ENCODE data around the gene MARCHF9.

The MARCHF9 gene

DNA sequence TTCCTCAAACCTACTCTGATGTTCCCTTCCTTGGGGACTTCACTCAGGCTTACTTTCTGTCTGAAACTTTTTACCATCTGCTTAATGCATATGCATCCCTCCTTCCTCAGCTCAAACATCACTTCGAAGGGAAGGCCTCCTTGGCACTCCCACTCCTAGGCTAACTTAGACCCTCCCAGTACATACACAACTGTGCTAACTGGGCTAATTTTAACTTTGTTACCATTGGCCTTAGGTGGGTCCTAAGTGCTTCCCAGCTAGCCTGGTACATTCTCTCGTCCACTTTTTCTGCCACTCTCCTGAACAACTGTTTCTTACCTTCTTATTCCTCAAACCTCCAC is 21.3 kb downstream of the MARCHF9 start:
- TF ChIP-seq, protein P1, sequence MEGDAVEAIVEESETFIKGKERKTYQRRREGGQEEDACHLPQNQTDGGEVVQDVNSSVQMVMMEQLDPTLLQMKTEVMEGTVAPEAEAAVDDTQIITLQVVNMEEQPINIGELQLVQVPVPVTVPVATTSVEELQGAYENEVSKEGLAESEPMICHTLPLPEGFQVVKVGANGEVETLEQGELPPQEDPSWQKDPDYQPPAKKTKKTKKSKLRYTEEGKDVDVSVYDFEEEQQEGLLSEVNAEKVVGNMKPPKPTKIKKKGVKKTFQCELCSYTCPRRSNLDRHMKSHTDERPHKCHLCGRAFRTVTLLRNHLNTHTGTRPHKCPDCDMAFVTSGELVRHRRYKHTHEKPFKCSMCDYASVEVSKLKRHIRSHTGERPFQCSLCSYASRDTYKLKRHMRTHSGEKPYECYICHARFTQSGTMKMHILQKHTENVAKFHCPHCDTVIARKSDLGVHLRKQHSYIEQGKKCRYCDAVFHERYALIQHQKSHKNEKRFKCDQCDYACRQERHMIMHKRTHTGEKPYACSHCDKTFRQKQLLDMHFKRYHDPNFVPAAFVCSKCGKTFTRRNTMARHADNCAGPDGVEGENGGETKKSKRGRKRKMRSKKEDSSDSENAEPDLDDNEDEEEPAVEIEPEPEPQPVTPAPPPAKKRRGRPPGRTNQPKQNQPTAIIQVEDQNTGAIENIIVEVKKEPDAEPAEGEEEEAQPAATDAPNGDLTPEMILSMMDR (IDR thresholded peaks at IDR 0.05; ENCODE audit: borderline replicate concordance, control extremely low read depth, extremely low read depth, insufficient read depth, missing control alignments): no peak
- in situ Hi-C loops (cut with MboI; ENCODE audit: low sequenced_read_pairs, unreplicated experiment): no loop called here
- DNase-seq (ENCODE audit: low spot score): no peak

DNA sequence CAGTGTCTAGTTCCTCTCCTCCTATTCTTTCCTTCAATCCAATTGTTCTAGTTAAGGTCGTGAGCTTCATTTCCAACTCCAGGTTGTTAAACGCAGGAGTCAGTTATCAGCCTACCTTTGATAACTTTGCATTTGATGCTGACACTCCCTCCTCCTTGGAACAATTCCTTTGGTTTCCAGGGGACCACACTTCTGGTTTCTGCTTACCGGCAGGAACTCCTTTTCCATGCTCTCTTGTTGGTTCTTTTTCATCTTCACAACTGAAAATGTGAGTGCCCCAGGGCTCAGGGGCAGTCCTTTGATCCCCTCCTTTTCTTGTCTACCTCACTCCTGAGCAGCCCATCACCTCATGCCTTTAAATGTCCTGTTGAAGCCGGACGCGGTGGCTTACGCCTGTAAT is 22.5 kb downstream of the MARCHF9 start:
- TF ChIP-seq, protein P1 (IDR thresholded peaks at IDR 0.05; ENCODE audit: borderline replicate concordance, control extremely low read depth, extremely low read depth, insufficient read depth, missing control alignments): no peak
- in situ Hi-C loops (cut with MboI; ENCODE audit: low sequenced_read_pairs, unreplicated experiment): no loop called here
- no peak for DNase-seq (ENCODE audit: low spot score)

DNA sequence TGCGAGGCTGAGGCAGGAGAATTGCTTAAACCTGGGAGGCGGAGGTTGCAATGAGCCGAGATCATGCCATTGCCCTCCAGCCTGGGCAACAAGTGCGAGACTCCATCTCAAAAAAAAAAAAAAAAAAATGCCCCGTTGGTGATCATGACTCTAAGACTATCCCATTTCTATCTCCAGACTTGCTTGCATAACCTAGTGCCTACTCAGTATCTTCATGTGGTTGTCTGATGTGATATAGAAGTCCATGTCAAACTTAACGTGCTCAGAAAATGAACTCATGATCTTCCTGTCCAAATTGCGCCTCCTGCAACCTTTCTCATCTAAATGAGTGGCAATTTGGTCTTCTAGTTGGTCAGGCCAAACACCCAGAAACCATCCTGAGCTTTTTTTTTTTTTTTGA is 23.0 kb downstream of the MARCHF9 start:
- no peak for DNase-seq (ENCODE audit: low spot score)
- in situ Hi-C loops (cut with MboI; ENCODE audit: low sequenced_read_pairs, unreplicated experiment): no loop called here
- TF ChIP-seq, protein P1 (IDR thresholded peaks at IDR 0.05; ENCODE audit: borderline replicate concordance, control extremely low read depth, extremely low read depth, insufficient read depth, missing control alignments): no peak

DNA sequence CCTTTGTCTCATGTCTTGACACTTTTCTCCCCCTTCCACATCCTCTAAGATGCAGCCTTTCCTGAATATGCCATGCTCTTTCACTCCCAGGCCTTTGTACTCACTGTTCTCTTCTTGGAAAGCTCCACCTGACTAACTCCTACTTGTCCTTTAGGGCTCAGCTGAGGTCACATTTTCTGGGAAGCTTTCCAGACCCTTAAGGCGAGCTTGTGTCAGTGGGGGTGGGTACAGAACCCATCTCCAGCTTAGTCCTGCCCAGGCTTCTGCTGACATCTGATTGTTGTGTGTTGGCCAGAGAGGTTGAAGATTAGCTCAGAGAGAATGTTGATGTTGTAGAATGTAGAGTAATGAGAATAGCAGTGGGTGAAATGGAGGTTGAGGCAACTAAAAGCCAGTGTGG is 24.8 kb downstream of the MARCHF9 start:
- in situ Hi-C loops (cut with MboI; ENCODE audit: low sequenced_read_pairs, unreplicated experiment): no loop called here
- TF ChIP-seq, protein P1 (IDR thresholded peaks at IDR 0.05; ENCODE audit: borderline replicate concordance, control extremely low read depth, extremely low read depth, insufficient read depth, missing control alignments): no peak
- no peak for DNase-seq (ENCODE audit: low spot score)

DNA sequence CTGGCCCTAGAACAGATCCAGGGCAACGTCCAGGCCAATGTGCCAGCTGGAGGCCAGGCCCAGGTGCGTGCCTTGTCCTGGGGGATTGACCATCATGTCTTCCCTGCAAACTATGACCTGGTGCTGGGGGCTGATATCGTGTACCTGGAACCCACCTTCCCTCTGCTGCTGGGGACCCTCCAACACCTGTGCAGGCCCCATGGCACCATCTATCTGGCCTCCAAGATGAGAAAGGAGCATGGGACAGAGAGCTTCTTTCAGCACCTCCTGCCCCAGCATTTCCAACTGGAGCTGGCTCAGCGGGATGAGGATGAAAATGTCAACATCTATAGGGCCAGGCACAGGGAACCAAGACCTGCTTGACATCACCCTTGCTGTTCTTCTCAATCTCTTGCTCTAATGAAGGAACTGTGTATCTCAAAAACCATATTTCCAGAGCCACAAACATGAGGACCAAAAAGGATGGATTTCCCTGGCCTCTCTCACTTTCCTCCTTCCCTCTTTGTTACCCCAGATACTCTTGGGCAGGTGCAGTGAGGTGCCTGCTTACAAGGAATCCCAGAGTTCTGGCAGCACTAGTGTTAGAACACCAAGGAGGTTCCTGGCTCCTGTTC is 25.5 kb downstream of the MARCHF9 start:
- TF ChIP-seq, protein P1 (IDR thresholded peaks at IDR 0.05; ENCODE audit: borderline replicate concordance, control extremely low read depth, extremely low read depth, insufficient read depth, missing control alignments): no peak
- no peak for DNase-seq (ENCODE audit: low spot score)
- in situ Hi-C loops (cut with MboI; ENCODE audit: low sequenced_read_pairs, unreplicated experiment): no loop called here

DNA sequence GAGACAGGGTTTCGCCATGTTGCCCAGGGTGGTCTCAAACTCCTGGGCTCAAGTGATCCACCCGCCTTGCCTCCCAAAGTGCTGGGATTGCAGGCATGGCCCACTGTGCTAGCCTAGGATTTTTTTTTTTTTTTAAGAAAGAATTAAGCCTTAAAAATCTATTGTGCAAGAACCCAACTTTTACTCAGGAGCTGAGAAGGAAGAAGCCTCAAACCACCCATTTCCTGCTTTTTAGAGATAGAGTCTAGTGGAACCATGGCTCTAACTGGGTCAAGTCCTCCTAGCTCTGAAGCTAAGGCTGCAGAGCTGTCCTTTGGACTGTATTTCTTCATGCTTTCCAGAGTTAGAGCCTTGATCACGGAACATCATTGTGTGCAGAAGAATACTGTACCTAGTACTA is 26.3 kb downstream of the MARCHF9 start:
- no peak for DNase-seq (ENCODE audit: low spot score)
- in situ Hi-C loops (cut with MboI; ENCODE audit: low sequenced_read_pairs, unreplicated experiment): no loop called here
- TF ChIP-seq, protein P1 (IDR thresholded peaks at IDR 0.05; ENCODE audit: borderline replicate concordance, control extremely low read depth, extremely low read depth, insufficient read depth, missing control alignments): no peak

DNA sequence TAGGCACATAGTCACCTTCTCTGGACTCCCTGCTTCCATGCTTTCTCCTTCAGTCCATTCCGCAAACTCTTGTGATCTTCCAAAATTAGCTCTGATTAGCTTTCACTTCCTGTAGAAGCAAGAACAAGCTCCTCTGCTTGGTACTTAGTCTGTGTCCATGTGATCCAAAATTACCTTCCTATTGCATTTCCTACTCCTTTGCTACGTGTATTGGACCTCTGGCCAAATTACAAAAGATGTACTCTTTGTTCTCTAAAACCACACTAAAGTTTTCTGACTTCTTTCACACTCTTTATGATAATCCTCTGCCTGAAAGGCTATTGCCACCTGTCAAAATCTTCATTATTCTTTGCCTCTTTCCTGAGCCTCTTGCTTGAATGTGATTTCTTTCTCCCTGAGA is 26.9 kb downstream of the MARCHF9 start:
- TF ChIP-seq, protein P1 (IDR thresholded peaks at IDR 0.05; ENCODE audit: borderline replicate concordance, control extremely low read depth, extremely low read depth, insufficient read depth, missing control alignments): no peak
- in situ Hi-C loops (cut with MboI; ENCODE audit: low sequenced_read_pairs, unreplicated experiment): no loop called here
- no peak for DNase-seq (ENCODE audit: low spot score)

Data from GM13976 (cell line).